ENCODE data around the gene PRKCZ.

GRCh38 chr1:2177946-2178538 is 127.8 kb downstream of the PRKCZ start:
- TF ChIP-seq POLR2A (IDR thresholded peaks at IDR 0.05; ENCODE audit: low read depth, low read length) (no peak), SPI1 (IDR thresholded peaks at IDR 0.05; ENCODE audit: low read depth, low read length) (no peak), TAF1 (IDR thresholded peaks at IDR 0.05; ENCODE audit: low read depth, low read length) (no peak), POLR2AphosphoS5 (IDR thresholded peaks at IDR 0.05; ENCODE audit: low read depth, low read length) (no peak), POU2F2 (IDR thresholded peaks at IDR 0.05; ENCODE audit: low read depth, low read length) (no peak)
